SK-N-SH (cell line): ENCODE measurements around the gene DSCAM. TPM values are rescaled to one million over a fixed set of nuclear protein-coding genes. Genes with fewer than 3 reads are reported as not detected.

Source experiments
- CTCF ChIA-PET: fragments of 300-600, 350-600 bp; formaldehyde crosslinking; extraction: SDS; loops from one replicate; lab custom pipeline; 2021; lab: Yijun Ruan, JAX
- POLR2A ChIA-PET: fragments of 350-600 bp; sonication (Branson Sonifier 250); formaldehyde crosslinking; extraction: SDS; loops from one replicate; lab custom pipeline; 2020; ENCODE audit warnings: antibody characterized with exemption, inconsistent platforms; lab: Yijun Ruan, JAX
- DNase-seq: peaks from one replicate; pipeline ENCODE4 v3.0.0; 2012
- H2AFZ ChIP-seq: fragments of 200-600 bp; sonication (generic); 2 replicates; pipeline ENCODE4 v1.8.1; 2016; ENCODE audit warnings: antibody characterized with exemption, mild to moderate bottlenecking, low read depth
- H3F3A ChIP-seq: fragments of 200-600 bp; sonication (generic); replicated peaks from 2 replicates; pipeline ENCODE3; 2016; ENCODE audit warnings: antibody characterized with exemption, mild to moderate bottlenecking; ENCODE audit not compliant: insufficient read depth
- H3K27ac ChIP-seq, 2 experiments: fragments of 200-500 bp in 1 of 2; fragments of 200-600 bp in 1 of 2; sonication (Bioruptor generic) in 1 of 2; sonication (generic), shearing (Covaris generic) in 1 of 2; 2 replicates each; pipeline versions ENCODE4 v1.5.1 to v1.6.1; 2014 to 2016; ENCODE audit warnings: low read depth in 2 of 2, inconsistent platforms in 1 of 2, low read length in 1 of 2, mild to moderate bottlenecking in 1 of 2, mixed read lengths in 1 of 2
- H3K27me3 ChIP-seq: fragments of 200-600 bp; sonication (generic), shearing (Covaris generic); 2 replicates; pipeline ENCODE4 v1.6.1; 2016; ENCODE audit warnings: mixed run types; ENCODE audit not compliant: insufficient read depth
- H3K36me3 ChIP-seq, 2 experiments: fragments of 200-500 bp in 1 of 2; fragments of 200-600 bp in 1 of 2; sonication (Bioruptor generic) in 1 of 2; sonication (generic) in 1 of 2; replicated peaks in 1 of 2; 2 replicates each; pipeline versions ENCODE3 to v1.5.1; 2014 to 2016; ENCODE audit warnings: low read length in 1 of 2, mild to moderate bottlenecking in 1 of 2; ENCODE audit not compliant: insufficient read depth in 2 of 2, control insufficient read depth in 1 of 2
- H3K4me1 ChIP-seq, 2 experiments: fragments of 200-500 bp in 1 of 2; fragments of 200-600 bp in 1 of 2; sonication (Bioruptor generic) in 1 of 2; sonication (generic), shearing (Covaris generic) in 1 of 2; 2 replicates each; pipeline versions ENCODE4 v1.5.1 to v1.6.1; 2014 to 2016; ENCODE audit warnings: low read depth in 1 of 2, low read length in 1 of 2, mixed run types in 1 of 2; ENCODE audit not compliant: insufficient read depth in 2 of 2, control insufficient read depth in 1 of 2
- H3K4me2 ChIP-seq: fragments of 200-600 bp; sonication (generic), shearing (Covaris generic); 2 replicates; pipeline ENCODE4 v1.6.1; 2017; ENCODE audit warnings: mixed run types
- H3K4me3 ChIP-seq, 2 experiments: fragments of 200-500 bp in 1 of 2; fragments of 200-600 bp in 1 of 2; sonication (Bioruptor generic) in 1 of 2; sonication (generic), shearing (Covaris generic) in 1 of 2; 2 replicates each; pipeline versions ENCODE4 v1.5.1 to v1.8.1; 2014 to 2016; ENCODE audit warnings: low read depth in 2 of 2, inconsistent platforms in 1 of 2, low read length in 1 of 2, mild to moderate bottlenecking in 1 of 2, mixed read lengths in 1 of 2, moderate library complexity in 1 of 2
- H3K79me2 ChIP-seq: fragments of 200-600 bp; sonication (generic); 2 replicates; pipeline ENCODE4 v1.8.1; 2017; ENCODE audit warnings: mild to moderate bottlenecking; ENCODE audit not compliant: insufficient read depth
- H3K9ac ChIP-seq: fragments of 200-600 bp; sonication (generic); 2 replicates; pipeline ENCODE4 v1.6.1; 2017; ENCODE audit warnings: mixed run types
- H3K9me2 ChIP-seq: fragments of 200-600 bp; sonication (generic); 2 replicates; pipeline ENCODE4 v1.6.1; 2017; ENCODE audit warnings: mixed run types
- H3K9me3 ChIP-seq: fragments of 200-600 bp; sonication (generic); 2 replicates; pipeline ENCODE4 v1.6.1; 2017; ENCODE audit warnings: mixed run types, mild to moderate bottlenecking, moderate library complexity
- H4K20me1 ChIP-seq: fragments of 200-600 bp; sonication (generic); 2 replicates; pipeline ENCODE4 v1.6.1; 2017; ENCODE audit warnings: mild to moderate bottlenecking, mixed run types; ENCODE audit not compliant: insufficient read depth
- EP300 ChIP-seq, 2 experiments: IDR thresholded peaks; 2 replicates each; pipeline versions ENCODE4 v1.4.0 to v1.6.1; 2012; ENCODE audit warnings: borderline replicate concordance in 1 of 2, low read depth in 1 of 2, low read length in 1 of 2
- EZH2phosphoT487 ChIP-seq: fragments of 200-600 bp; sonication (generic); IDR thresholded peaks from 2 replicates; pipeline ENCODE4 v1.6.1; 2017; ENCODE audit warnings: low read depth, mixed run types, mild to moderate bottlenecking, antibody characterized with exemption, moderate library complexity, borderline replicate concordance
- FOXJ3 ChIP-seq: sonication (generic); formaldehyde crosslinking; IDR thresholded peaks from 2 replicates; pipeline ENCODE4 v1.5.1; 2020; ENCODE audit warnings: mild to moderate bottlenecking, missing genetic modification reagents
- GABPA ChIP-seq: IDR thresholded peaks from 2 replicates; pipeline ENCODE4 v1.4.0; 2012; ENCODE audit warnings: low read depth, mild to moderate bottlenecking
- MAX ChIP-seq: IDR thresholded peaks from 2 replicates; pipeline ENCODE4 v1.4.0; 2012; ENCODE audit warnings: low read depth
- MXI1 ChIP-seq: IDR thresholded peaks from 2 replicates; pipeline ENCODE4 v1.6.1; 2012; ENCODE audit warnings: mild to moderate bottlenecking, low read depth, low read length, improper control_type of control experiment
- NFIC ChIP-seq: IDR thresholded peaks from 2 replicates; pipeline ENCODE4 v1.4.0; 2012; ENCODE audit warnings: borderline replicate concordance
- NRF1 ChIP-seq: IDR thresholded peaks from 2 replicates; pipeline ENCODE4 v1.6.1; 2012; ENCODE audit warnings: low read depth, mild to moderate bottlenecking, low read length
- PBX3 ChIP-seq: IDR thresholded peaks from 2 replicates; pipeline ENCODE4; 2012
- RAD21 ChIP-seq: IDR thresholded peaks from 2 replicates; pipeline ENCODE4 v1.6.1; 2012; ENCODE audit warnings: mild to moderate bottlenecking, low read length
- RCOR1 ChIP-seq: fragments of 150-350 bp; IDR thresholded peaks from 2 replicates; pipeline ENCODE4 v1.6.1; 2017; ENCODE audit warnings: antibody characterized with exemption, low read length
- TEAD4 ChIP-seq: IDR thresholded peaks from 2 replicates; pipeline ENCODE4 v1.4.0; 2012; ENCODE audit warnings: mild to moderate bottlenecking, borderline replicate concordance; ENCODE audit not compliant: insufficient read depth
- WGBS: methylation state at CpG from one replicate; pipeline ENCODE4 v1.1.6; 2017; ENCODE audit warnings: low lambda C conversion rate; 5-methylcytosine and 5-hydroxymethylcytosine counted together
- polyA plus RNA-seq, 3 experiments: library from polyadenylated mRNA; depleted of rRNA; stranded (reverse); fragments of >200 nt; gene quantifications; 2 replicates each; pipeline ENCODE4 v1.2.3, GENCODE V29; 2012
- TF ChIP-seq, protein P1 (sequence below): IDR thresholded peaks from 2 replicates; pipeline ENCODE4 v1.4.0; 2012; ENCODE audit warnings: low read depth, borderline replicate concordance

DSCAM gene
- polyA plus RNA-seq, 1 of the 3 experiments (the other 2 are of a cell fraction) = not detected

DNA sequence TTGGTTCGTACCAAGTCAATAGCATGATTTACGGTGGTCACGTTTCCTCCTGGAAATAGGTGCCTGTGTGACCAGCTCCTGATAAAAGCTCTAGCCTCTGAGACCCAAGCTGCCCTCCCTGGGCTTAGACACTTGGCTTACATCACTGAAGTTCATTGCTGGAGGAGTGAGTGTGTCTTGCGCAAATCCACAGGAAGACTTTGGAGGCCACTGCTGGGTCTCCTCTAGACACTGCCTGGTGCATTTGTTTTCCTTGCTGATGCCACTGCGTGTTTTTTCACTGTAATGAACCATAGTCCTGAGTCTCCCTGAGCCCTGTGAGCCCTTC lies 230.6 kb downstream of the DSCAM start:
- H3K27ac ChIP-seq = no peak overlapping the region
- no peaks in the 10 kb centered on the region for H3K36me3 ChIP-seq
- DNase-seq = no peak
- H3K4me3 ChIP-seq = no peak overlapping the region
- POLR2A ChIA-PET = no interaction called here
- H3K4me1 ChIP-seq = peaks cover 0 to 2% of the 10 kb centered on the region in 2 experiments; a peak in 1 of 4 replicates
- H2AFZ ChIP-seq = no peak overlapping the region
- H3K79me2 ChIP-seq = no peaks in the 10 kb centered on the region
- H3F3A ChIP-seq = no peaks in the 10 kb centered on the region
- no peak overlapping the region for H3K9ac ChIP-seq
- CTCF ChIA-PET = interaction anchor here (0.7 to 1.5 kb wide), 4 partner anchors 8 to 473 kb away, joined by 3 read pairs; no protein-coding TSS in a partner anchor
- WGBS = 69% methylated on average over 2 of the region's 5 CpGs
- H3K4me2 ChIP-seq = no peak overlapping the region
- no peaks in the 10 kb centered on the region for H4K20me1 ChIP-seq
- no peak for TF ChIP-seq GABPA
- no peak for TF ChIP-seq NFIC
- TF ChIP-seq PBX3 = no peak
- no peak for TF ChIP-seq MXI1
- TF ChIP-seq MAX = no peak
- TF ChIP-seq TEAD4 = no peak
- TF ChIP-seq EP300 (IDR thresholded peaks at IDR 0.05; ENCODE audit: borderline replicate concordance in 1 of 2, low read depth in 1 of 2, low read length in 1 of 2) = no peak
- TF ChIP-seq EZH2phosphoT487 = no peak
- TF ChIP-seq NRF1 = no peak
- no peak for TF ChIP-seq FOXJ3 (CRISPR knock-in tag)
- TF ChIP-seq, protein P1, sequence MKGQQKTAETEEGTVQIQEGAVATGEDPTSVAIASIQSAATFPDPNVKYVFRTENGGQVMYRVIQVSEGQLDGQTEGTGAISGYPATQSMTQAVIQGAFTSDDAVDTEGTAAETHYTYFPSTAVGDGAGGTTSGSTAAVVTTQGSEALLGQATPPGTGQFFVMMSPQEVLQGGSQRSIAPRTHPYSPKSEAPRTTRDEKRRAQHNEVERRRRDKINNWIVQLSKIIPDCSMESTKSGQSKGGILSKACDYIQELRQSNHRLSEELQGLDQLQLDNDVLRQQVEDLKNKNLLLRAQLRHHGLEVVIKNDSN = no peak
- TF ChIP-seq RCOR1 = no peak
- peaks cover 3% of the 10 kb centered on the region; the same call in 1 of the 2 replicates for H3K9me2 ChIP-seq
- H3K27me3 ChIP-seq = no peaks in the 10 kb centered on the region
- H3K9me3 ChIP-seq = peaks cover 7% of the 10 kb centered on the region

DNA sequence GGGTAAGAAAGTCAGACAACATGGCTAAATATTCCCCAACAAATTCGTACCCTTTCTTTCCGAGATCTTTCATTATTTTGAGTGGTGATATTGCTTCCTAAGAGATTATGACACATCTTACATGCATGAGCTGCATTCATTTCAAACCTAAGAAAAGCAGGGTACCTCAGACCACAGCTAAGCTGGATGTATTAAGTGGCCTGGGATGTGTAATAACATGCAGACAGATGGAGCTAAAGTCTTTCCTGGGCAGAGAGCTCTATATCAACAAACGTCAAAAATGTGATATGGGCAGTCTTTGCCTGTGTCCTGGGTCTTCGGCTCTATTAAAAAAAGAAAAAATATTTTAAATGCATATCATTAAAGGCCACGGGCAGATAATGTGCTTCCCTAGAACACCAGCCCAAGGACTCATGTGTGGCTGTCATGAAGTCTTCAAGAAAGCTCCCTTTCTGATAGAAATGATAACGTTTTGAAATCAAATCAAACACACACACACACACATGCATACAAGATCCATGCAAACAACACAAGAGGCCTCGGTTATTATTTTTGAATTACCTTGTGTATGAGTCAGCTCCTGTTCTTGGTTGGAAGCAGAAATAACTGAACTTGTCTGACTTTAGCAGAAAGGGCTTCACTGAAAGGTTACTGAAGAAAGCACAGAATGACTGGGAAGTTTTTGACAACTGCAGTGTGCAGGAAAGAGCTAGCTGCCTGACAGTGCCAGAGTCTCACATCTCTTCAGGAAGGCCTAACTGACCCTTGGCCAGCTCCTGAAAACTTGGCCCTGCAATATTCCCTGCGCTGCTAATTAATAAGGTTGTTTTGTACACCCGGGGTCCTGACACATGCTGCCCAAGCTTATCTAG lies 231.2 kb downstream of the DSCAM start:
- CTCF ChIA-PET = interaction anchor here (0.7 to 1.5 kb wide), 4 partner anchors 9 to 472 kb away, joined by 3 read pairs; no protein-coding TSS in a partner anchor
- POLR2A ChIA-PET = no interaction called here
- H4K20me1 ChIP-seq = no peaks in the 10 kb centered on the region

More for the DNA sequence above, 231.2 kb downstream of the DSCAM start:
- no peak for DNase-seq
- H3K9me2 ChIP-seq = peaks cover 3% of the 10 kb centered on the region; the same call in 1 of the 2 replicates
- H3K4me1 ChIP-seq = peaks cover 0 to 2% of the 10 kb centered on the region in 2 experiments; a peak in 1 of 4 replicates
- peaks cover 7% of the 10 kb centered on the region for H3K9me3 ChIP-seq
- H3K4me3 ChIP-seq = no peak overlapping the region
- no peak overlapping the region for H2AFZ ChIP-seq
- no peak overlapping the region for H3K9ac ChIP-seq
- H3K4me2 ChIP-seq = no peak overlapping the region
- H3K36me3 ChIP-seq = no peaks in the 10 kb centered on the region
- no peaks in the 10 kb centered on the region for H3K79me2 ChIP-seq
- H3K27ac ChIP-seq = no peak overlapping the region
- TF ChIP-seq RAD21 (peak; percentile 28; the same call in 1 of the 2 replicates), MAX (no peak)
- 21% methylated on average over 8 of the region's 9 CpGs for WGBS
- H3K27me3 ChIP-seq = no peaks in the 10 kb centered on the region
- no peaks in the 10 kb centered on the region for H3F3A ChIP-seq
